ENCODE data around the gene ADAM19. TPM values are rescaled to one million over a fixed set of nuclear protein-coding genes. Genes with fewer than 3 reads are reported as not detected.
A peak's percentile ranks its signal among the peaks of the same experiment; 100 is the strongest.

The ADAM19 gene, protein sequence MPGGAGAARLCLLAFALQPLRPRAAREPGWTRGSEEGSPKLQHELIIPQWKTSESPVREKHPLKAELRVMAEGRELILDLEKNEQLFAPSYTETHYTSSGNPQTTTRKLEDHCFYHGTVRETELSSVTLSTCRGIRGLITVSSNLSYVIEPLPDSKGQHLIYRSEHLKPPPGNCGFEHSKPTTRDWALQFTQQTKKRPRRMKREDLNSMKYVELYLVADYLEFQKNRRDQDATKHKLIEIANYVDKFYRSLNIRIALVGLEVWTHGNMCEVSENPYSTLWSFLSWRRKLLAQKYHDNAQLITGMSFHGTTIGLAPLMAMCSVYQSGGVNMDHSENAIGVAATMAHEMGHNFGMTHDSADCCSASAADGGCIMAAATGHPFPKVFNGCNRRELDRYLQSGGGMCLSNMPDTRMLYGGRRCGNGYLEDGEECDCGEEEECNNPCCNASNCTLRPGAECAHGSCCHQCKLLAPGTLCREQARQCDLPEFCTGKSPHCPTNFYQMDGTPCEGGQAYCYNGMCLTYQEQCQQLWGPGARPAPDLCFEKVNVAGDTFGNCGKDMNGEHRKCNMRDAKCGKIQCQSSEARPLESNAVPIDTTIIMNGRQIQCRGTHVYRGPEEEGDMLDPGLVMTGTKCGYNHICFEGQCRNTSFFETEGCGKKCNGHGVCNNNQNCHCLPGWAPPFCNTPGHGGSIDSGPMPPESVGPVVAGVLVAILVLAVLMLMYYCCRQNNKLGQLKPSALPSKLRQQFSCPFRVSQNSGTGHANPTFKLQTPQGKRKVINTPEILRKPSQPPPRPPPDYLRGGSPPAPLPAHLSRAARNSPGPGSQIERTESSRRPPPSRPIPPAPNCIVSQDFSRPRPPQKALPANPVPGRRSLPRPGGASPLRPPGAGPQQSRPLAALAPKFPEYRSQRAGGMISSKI
- 88.1 TPM for total RNA-seq (ENCODE audit: insufficient read depth, low replicate concordance)

DNA sequence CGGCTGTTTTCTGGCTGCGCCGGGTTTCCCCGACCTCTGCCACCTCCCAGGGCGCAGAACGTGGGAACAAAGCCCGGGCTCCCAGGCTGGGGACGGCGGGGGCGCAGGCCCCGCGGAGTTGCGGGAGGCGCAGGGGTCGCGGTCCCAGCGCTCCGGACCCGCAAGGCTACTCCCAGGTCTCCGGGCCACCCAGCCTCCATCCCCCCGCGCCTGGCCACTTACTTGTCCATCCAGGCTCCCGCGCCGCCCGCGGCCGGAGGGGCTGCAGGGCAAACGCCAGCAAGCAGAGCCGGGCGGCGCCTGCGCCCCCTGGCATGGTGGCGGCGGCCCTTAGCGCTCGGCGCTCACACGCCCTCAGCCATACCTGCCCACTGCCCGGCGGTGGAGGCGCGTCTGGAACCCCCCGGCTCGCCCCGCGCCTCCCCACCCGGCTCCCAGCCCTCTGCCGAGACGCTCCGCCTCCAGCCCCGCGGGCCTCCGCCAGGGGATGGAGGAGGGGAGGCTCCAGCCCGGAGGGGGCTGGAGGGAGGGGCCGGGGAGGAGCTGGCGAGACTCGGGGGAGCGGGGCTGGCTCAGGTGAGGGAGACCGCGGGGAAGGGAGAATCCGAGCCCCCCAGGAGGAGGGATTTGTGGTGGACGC lies at the start of gene ADAM19:
TSS of gene ADAM19 (minus strand) at position 395 of the 640 bp plus-strand sequence. CDS start at position 316, 79 bp downstream.
- DNase-seq (ENCODE audit: low spot score), result peak; percentile 80

DNA sequence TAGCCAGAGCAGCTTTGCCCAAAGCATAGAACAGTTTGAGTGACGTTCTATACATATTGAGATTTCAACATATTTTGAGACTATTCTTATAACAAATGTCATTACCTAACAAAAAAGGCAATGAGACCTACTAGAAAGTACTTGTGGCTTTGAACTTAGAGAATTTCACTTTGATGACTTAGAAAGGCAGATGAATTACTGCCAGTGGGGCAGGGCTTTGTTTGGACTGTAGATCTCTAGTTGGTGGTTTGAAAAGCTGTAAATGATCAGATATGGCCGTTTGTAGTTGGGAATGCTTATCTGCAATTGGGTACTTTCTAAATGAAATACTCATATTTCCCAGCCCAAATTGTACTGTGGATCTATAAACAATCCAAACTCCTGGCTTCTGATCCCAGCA lies 48.6 kb upstream of the ADAM19 start:
- no peak for DNase-seq (ENCODE audit: low spot score)

DNA sequence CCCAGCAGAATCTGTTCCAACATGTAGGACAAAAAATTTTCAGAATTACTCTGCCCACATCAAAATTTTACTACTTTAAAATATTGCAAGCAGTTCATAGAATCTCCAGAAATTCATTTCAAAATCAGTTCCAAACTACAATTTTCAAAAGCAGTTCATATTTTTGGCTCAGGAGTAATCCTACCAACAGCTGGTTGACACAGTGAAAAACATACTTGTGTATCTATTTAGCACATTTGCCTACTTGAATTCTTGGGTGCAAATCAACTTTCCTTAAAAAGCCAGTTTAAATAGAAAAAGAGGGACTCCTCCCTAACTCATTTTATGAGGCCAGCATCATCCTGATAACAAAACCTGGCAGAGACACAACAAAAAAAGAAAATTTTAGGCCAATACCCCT lies 45.2 kb upstream of the ADAM19 start:
- DNase-seq (ENCODE audit: low spot score), result no peak

DNA sequence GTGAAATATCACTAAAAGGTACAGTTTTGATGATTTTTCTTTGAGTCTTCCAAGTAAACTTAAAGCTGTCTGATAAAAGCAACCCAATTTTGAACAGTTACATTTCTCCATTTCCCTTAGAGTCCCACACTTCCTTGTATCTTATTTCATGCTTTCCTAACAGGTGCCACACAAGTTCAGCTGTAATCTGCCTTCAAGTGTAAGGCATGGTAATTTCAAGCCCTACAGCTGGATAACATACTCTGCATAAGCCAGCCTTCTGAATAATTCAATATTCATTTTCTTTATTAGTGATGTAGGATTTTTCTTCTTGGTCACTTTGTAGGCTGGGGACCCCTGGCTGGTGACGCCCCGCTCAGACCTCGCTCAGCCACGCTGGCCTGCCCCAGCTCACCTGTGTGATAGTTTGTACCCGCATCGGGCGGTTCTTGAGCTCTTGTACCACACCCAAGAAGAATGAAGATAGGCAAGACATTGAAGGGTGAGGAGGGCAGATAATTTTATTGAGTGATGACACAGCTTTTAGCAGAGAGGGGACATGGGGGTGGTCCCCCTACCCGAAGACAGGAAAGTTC lies 42.7 kb upstream of the ADAM19 start:
- DNase-seq (ENCODE audit: low spot score), result no peak

DNA sequence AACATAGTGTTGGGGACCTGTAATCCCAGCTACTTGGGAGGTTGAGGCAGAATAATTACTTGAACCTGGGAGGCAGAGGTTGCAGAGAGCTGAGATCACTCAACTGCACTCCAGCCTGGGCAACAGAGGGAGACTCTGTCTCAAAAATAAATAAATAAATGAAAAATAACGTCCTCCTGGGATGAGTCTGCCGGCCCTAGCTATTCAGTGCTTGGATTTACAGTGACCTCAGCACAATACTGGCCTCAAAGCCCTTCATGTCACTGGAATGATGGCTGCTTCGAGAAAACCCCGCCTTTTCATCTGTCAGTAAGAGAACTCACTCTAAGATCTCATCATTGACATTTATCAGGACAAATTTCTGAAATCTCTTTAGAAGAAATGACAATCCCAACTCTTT lies 41.2 kb upstream of the ADAM19 start:
- DNase-seq (ENCODE audit: low spot score), result no peak

DNA sequence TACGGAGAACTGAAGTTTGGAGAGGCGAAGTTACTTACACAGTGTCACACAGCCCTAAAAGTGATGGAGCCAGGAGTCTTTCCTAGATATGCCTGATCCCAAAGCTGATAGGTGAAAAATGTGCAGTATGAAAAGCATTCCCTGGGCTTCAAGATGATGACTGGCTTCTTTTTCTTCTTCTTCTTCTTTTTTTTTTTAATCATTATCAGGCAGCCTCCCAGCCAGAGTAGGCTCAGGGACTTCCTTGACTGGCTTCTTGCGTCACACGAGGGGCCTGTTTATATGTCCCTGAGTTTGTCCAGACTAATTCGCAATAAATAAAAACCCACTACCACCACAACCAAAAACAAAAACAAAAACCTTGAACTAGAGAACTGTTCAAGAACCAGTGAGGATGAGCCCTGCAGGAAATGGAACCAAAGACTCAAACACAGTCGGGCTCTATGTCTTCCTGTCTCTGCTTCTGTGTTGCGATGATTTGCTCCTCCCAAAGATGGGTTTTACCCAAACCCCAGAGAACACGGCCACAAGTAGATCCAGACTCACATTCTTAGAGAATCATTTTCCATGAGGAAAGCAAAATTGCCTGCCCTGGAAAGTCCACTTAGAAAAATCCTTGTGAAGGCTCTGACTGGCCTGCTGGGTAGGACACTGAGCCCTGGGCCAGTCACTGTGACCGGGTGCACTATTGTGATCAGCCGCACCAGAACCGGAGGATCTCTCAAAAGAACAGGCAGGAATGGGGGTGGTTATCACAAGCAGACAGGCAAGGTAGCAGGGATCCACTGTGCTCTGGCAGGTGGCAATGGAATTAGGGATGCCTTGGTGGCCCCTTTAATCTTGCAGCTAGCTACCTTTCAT lies 38.0 kb upstream of the ADAM19 start:
- DNase-seq (ENCODE audit: low spot score), result no peak

DNA sequence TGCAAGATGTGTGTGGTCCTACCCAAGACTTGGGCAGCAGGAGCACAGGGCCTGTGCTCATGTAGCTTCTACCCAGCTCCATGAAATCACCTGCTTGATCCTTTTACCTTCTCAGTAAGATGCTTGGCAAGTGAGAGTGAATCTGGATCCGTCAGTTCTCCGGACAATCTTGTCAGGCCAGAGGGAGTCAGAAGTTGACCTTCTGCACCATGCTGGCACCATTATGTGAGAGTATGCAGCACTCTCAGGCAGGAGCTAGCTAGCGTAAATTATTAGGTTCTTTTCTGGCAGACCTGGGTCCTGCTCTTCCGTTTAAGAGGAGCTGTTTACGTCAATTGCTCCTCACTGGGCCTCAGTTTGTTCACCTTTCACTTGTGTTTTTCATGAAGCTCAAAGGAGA lies 37.0 kb upstream of the ADAM19 start:
- DNase-seq (ENCODE audit: low spot score), result no peak

DNA sequence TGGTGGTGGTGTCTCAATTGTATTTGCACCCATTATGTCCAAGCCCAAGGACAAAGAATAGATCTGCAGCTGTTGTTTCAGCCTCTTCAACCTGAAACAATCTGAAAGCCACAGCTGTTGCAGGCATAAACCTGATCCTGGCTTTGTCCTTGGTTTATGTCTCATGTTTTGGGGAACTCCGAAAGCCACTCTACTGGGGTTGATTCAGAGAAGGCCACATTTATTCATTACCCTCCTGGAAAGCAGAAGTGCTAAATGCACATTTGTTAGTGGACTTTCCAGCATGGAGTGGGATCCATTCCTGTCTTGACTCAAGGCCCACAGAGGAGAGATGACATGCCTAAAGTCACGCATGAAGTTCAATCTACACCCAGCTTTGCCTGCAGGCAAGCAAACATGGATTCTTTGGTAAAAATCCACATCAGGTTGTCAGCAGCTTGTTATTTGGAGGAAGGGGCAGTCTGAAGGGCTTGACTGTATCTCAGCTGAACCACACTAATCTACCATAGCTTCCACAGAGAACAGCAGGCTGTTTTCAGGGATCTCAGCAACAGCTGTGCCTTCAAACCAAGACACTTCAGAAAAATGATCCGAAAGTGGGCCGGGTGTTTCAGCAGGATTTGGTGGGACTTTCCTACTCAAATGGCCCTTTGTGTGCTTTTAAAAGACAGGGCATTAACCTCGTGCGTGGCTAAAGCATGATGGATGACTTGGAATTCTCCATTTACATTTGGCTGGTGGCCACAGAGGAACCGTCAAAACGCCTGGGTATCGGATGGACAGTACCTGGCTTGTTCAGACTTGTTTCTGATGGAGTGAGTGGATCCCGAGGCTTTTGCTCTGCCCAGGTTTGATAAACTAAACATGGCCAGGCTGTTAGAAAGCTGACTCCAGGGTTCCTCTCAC lies 36.2 kb upstream of the ADAM19 start:
- peak; percentile 45 for DNase-seq (ENCODE audit: low spot score)

DNA sequence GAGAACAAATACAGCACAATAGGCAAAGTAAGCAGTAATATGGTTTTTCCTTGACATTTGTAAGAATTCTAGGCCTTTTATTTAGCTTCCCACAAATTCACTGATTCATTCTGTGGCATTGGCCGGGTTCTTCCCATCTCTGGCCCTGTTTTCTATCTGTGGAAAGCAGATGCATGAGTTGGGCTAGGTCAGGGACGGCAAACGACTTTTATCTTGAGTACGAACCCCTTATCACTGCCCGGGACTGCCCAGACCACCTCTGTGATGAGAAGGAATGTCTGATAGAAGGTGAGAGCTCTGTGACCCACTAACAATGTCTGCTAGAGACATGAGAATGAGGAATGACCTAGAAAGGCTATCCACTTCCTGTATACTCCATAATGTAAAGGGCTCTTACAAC lies 35.4 kb upstream of the ADAM19 start:
- DNase-seq (ENCODE audit: low spot score), result no peak

DNA sequence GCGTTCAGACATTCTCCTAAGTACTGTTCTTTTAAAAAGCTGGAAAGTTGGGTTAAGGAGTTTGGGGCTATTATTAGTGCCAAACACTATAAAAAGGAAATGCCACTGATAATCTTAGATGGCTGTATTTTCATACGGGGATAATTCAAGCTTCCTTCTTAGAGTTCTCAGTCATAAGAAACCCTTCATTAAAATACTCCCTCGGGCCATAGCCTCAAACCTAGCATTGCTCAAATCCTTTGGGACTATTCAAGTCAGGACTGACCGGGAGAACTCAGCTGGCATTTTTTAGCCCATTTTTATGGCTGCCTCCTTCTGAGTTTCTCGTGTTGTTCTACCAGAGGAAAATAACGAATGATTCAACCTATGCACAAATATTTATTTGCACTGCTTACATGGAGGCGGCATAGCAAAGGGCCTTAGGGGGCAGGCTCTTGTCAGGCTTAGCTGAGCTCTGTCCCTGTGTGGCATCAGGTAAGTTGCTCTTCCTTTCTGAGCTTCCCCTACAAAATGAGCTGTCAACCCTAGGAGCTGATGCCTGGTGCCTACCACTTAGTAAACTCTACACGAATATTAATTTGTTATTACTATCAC lies 33.5 kb upstream of the ADAM19 start:
- peak; percentile 54 for DNase-seq (ENCODE audit: low spot score)

DNA sequence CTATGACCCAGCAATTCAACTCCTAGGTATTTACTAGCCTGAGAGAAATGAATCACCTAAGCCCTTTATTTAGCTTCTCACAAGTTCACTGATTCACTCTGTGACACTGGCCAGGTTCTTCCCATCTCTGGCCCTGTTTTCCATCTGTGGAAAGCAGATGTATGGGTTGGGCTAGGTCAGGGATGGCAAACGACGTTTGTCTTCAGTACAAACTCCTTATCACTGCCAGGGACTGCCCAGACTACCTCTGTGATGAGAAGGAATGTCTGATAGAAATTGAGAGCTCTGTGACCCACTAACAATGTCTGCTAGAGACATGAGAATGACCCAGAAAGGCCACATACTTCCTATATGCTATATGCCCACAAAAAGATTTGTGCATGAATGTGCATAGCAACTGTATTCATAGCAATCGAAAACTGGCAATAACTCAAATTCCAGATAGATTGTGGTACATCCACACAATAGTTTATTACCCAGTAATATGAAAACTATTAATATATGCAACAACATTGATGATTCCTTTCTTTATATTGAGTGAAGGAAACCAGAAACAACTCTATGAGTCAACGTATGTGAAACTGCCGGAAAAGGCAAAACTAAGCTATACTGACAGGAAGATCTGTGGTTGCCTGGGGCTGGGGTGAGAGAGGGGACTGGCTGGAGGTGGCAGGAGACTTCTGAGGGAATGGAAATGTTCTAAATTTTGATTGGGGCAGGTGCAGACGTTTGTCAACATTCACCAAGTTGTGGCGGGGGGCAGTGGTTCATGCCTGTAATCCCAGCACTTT lies 32.0 kb upstream of the ADAM19 start:
- DNase-seq (ENCODE audit: low spot score), result no peak

DNA sequence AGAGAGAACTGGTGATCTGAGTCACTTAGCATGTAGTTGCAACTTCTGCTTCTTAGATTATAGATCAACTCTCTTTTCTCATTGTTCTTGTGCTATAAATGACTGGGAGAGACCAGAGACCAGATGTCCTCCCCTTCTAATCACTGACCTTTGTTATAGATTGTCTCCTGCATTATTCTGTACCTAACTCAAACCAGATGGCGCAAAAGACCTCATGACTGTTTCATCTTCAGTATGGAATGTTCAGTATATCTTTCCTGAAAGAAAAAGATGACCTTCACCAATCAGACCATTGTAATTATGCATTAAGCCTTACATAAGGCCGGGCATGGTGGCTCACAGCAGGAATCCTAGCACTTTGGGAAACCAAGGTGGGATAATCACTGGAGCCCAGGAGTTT lies 30.5 kb upstream of the ADAM19 start:
- DNase-seq (ENCODE audit: low spot score), result no peak

DNA sequence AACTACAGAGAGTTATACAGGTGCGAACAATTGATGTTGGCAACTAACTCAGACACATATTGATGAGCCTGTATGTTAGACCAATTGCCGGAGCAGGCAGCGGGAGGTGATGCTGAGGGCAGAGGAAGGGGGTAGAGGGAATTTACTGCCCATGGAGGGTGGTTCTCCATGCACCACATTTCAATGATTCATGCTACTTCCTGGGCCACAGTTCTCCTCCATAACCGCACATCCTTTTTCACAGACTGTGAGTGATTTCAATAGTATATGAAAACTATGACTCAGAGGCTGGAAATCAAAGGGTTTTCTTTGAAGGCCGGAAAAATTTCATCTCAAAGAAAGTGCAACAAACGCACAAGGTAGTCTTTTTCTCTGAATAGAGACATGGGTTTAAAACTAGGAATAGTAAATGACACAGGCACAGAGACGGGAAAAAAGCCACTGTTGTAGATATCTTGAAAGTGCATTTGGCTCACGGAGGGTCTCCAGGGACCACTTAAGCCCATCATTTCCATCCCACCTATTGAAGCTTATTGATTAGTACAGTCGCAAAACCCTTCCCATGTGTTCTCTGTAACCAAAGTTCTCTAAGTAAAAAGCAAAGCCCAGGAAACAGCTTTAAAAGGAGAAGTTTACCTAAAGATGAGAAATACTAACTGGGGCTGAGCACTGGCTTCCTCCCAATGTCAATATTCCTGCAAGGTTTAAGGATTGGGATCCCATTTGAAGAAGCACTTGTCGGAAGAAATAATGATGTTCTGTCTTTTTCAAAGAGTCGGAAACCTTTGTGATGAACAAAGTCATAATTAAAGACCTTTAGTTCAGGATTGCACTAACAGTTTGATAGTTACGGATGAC lies 28.0 kb upstream of the ADAM19 start:
- DNase-seq (ENCODE audit: low spot score), result no peak

DNA sequence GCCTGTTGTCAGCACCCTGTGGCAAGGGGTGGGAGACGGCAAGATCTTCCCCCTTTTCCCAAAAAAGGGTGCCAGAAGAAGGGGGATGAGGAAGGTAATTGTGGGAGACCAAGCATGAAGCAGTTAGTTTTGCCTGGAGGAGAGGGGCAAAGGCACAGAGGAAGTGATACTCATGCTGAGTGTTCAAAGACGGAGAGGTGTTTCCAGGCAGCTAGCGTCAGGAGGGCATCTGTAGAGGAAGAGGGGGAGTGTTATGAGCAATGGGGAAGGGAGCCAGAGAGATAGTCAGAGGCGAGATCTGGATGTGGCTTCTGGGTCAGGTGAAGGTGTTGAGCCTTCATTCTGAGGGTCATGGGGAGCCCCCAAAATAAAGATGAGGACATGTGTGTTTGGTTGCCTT lies 26.9 kb upstream of the ADAM19 start:
- no peak for DNase-seq (ENCODE audit: low spot score)

DNA sequence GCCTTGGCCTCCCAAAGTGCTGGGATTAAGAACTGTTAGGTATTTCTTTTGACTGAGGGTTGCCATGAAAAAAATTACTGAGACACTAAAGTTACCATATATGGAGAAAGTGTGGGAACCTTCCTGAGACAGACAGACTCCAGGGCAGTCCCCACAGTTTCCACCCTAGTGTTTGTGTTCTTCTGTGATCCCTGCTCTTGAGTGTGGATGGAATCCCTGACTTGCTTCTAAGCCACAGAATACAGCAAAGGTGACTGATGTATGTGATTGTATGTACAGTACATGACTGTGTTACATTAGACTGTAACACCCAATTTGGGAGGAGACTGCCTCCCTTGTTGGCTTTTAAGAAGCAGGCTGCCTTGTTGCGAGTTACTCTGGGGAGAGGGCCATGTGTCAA lies 24.7 kb upstream of the ADAM19 start:
- DNase-seq (ENCODE audit: low spot score), result no peak

DNA sequence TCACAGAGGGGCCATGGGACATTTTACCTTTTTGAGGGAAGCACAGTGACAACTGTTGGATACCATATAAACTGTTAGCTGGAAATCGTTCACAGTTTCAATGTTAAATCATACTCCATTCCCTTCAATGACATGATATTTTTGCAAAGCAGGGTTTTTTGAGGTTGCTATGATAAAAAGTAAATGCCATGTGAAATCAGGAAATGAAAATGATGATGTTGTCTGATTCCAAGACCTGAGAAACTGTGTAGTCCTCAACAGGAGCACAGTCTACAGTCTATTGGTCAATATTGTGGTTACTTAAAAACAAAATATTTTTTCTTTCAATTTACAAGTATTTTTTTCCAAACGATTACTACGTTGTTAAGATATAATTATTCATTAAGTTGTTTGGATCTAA lies 24.0 kb upstream of the ADAM19 start:
- DNase-seq (ENCODE audit: low spot score), result no peak

DNA sequence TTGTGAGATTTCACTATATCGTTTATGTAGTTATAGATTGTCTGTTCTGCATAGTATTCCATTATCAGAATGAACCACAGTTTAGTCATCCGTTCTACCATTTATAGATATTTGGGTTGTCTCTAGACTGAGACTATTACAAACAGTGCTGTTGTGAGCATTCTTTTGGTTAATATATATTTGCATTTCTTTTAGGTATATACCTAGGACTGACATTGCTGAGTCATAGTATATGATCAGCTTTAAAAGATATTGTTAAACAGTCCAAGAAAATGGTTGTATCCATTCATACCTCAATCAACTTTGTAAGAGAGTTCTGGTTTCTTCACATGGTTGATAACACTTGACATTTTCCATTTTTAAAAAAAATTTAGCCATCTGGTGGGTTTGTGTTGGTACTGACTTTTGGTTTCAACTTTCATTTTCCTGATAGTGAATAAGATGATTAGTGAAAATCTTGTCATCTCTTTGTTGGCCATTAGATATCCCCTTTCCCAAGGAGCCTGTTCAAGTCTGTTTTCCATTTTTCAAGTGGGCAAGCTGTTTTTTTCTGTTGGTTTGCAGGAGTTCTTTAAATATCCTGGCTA lies 22.9 kb upstream of the ADAM19 start:
- DNase-seq (ENCODE audit: low spot score), result no peak
